NT2/D1 (cell line): ENCODE results near the gene AOPEP.

ENCODE experiments used
- DNase-seq: peaks from one replicate; pipeline ENCODE4 v3.0.0-alpha.2; 2011; ENCODE audit warnings: low read depth, low spot score
- H3K27me3 ChIP-seq: 2 replicates; pipeline ENCODE4 v1.6.0; 2011; ENCODE audit warnings: mild to moderate bottlenecking; ENCODE audit not compliant: insufficient read length, insufficient read depth
- H3K36me3 ChIP-seq: 2 replicates; pipeline ENCODE4 v1.6.1; 2011; ENCODE audit warnings: mild to moderate bottlenecking, low read length, mixed read lengths; ENCODE audit not compliant: insufficient read depth, insufficient read length
- H3K4me1 ChIP-seq: 2 replicates; pipeline ENCODE4 v1.5.1; 2011; ENCODE audit not compliant: insufficient read depth, insufficient read length
- H3K4me3 ChIP-seq: 2 replicates; pipeline ENCODE4 v1.5.1; 2011; ENCODE audit warnings: low read depth; ENCODE audit not compliant: insufficient read length
- H3K9ac ChIP-seq: 2 replicates; pipeline ENCODE4 v1.6.0; 2011; ENCODE audit warnings: low read depth; ENCODE audit not compliant: insufficient read length
- H3K9me3 ChIP-seq: 2 replicates; pipeline ENCODE4 v1.5.1; 2011; ENCODE audit warnings: mild to moderate bottlenecking, low read length; ENCODE audit not compliant: insufficient read depth
- SUZ12 ChIP-seq: IDR thresholded peaks from 2 replicates; pipeline ENCODE4 v1.6.1; 2011; ENCODE audit not compliant: insufficient read length, insufficient read depth; ENCODE audit errors: extremely low read depth
- YY1 ChIP-seq: IDR thresholded peaks from 2 replicates; pipeline ENCODE4 v1.6.1; 2011; ENCODE audit not compliant: insufficient read length, insufficient read depth
- ZNF274 ChIP-seq: IDR thresholded peaks from 2 replicates; pipeline ENCODE4 v1.6.1; 2011; ENCODE audit warnings: mild to moderate bottlenecking, low read depth, low read length

Gene AOPEP

DNA sequence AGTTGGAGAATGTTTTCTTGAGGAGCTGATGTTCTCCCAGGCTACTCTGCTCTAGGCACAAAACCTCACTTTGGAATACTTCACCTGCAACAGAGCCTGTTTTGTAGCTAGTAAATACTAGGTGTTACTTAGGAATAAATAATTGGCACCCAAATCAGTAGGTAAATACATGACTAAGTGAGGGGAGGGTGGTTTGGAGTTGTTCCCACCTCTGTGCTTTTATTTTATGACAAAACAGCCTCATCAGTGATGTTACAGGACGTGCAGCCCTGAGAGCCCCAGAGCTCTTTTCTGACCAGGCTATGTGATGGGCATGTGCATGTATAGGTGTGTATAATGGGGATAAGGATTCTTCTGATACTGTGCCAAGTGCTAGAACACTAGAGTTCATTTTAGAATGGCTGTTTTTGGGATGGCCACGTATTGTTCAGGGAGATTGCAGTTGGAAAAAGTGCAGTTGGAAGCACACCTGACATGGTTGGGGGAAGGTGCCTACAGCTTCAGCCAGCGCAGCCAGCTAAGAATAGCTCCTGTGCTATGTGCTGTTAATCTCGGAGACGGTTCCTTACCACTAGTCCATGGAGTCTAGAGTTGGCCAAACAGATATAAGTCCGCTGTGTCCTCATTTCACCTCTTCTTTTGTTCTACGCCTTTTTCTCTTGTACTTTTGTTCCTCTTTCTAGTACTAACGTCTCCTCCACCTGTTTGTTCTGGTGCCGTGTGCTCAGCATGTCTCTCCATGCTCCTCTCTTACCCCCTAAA, 306.3 kb downstream of the AOPEP start:
- Histone ChIP-seq H3K4me3 (no peak overlapping the region), H3K27me3 (no peaks in the 10 kb centered on the region), H3K9me3 (no peaks in the 10 kb centered on the region), H3K4me1 (no peaks in the 10 kb centered on the region), H3K36me3 (peaks cover 24% of the 10 kb centered on the region), H3K9ac (no peak overlapping the region)
- DNase-seq = no peak
- no peak for TF ChIP-seq ZNF274
- TF ChIP-seq YY1 = no peak
- no peak for TF ChIP-seq SUZ12

DNA sequence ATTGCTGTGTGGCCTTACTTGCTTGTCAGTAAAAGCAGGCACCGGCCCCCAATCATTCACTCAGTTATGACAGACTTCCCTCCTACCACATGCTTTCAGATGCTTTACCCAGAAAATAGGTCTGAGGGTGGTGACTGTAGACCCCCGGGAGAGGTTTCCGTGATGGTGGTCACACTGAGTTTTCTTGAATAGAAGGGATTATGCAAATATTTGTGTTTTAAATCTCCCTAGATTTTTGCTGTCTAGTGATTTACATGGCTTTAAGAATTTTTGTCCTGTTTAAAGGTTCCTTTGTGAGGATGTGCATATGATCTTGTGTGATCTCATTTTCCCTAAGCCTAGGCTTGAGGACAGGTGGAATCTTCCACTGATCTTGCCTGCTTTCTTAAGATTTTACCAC, 309.3 kb downstream of the AOPEP start:
- no peaks in the 10 kb centered on the region for H3K27me3 ChIP-seq
- H3K9me3 ChIP-seq = no peaks in the 10 kb centered on the region
- H3K4me1 ChIP-seq = no peaks in the 10 kb centered on the region
- peaks cover 14% of the 10 kb centered on the region for H3K36me3 ChIP-seq
- no peak overlapping the region for H3K4me3 ChIP-seq
- no peak overlapping the region for H3K9ac ChIP-seq
- DNase-seq = no peak
- TF ChIP-seq SUZ12 (no peak), YY1 (no peak), ZNF274 (no peak)

DNA sequence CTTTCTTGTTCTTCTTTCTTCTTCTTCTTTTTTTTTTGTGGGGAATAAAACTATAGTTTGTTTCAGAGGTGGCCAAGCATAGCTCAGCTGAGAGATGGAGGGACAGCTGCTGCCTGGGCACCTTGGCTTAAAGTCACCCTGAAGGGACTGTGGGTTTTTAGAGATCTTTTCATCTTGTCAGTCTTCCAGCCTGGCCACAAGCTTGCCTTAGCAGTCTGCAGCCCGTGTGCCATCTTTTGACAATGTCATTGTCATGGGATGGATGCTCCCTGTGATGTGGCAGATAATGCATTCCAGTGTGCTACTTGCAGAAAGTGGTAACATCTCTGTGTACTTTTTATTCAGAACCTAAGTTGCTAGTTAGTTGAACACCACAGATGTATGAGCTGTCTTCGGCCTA, 310.2 kb downstream of the AOPEP start:
- TF ChIP-seq YY1 = no peak
- no peak for TF ChIP-seq SUZ12
- TF ChIP-seq ZNF274 = no peak
- Histone ChIP-seq H3K4me1 (no peaks in the 10 kb centered on the region), H3K9ac (no peak overlapping the region), H3K27me3 (no peaks in the 10 kb centered on the region), H3K9me3 (no peaks in the 10 kb centered on the region), H3K4me3 (no peak overlapping the region), H3K36me3 (peaks cover 14% of the 10 kb centered on the region)
- DNase-seq = no peak

GRCh38 chr9:95037789-95038521, 311.5 kb downstream of the AOPEP start:
- no peaks in the 10 kb centered on the region for H3K9me3 ChIP-seq
- H3K36me3 ChIP-seq = peaks cover 14% of the 10 kb centered on the region
- no peaks in the 10 kb centered on the region for H3K4me1 ChIP-seq
- DNase-seq = no peak
- no peak overlapping the region for H3K4me3 ChIP-seq
- H3K27me3 ChIP-seq = no peaks in the 10 kb centered on the region
- H3K9ac ChIP-seq = no peak overlapping the region
- TF ChIP-seq ZNF274 (no peak), SUZ12 (no peak), YY1 (no peak)

DNA sequence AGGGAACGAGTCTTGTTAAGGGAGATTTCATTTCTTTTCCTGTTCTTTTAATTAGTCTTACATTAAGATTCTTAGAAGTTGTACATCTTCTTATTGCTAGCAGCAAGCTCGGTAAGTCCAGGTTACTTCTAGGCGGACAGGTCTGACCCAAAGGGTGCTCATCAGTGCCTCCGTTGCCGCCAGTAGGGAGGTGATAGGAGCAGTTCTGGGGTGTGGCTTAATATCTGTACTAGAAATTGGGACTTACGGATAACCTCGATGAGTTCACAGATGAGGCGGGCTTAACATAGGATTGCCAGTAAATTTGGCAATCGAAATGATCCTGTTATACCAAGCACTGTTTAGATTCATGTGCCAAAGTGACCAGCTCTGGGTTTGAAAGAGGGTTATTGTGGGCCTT, 312.2 kb downstream of the AOPEP start:
- Histone ChIP-seq H3K4me3 (no peak overlapping the region), H3K9me3 (no peaks in the 10 kb centered on the region), H3K27me3 (no peaks in the 10 kb centered on the region), H3K4me1 (no peaks in the 10 kb centered on the region), H3K9ac (no peak overlapping the region), H3K36me3 (peaks cover 16% of the 10 kb centered on the region)
- TF ChIP-seq SUZ12 (no peak), ZNF274 (no peak), YY1 (no peak)
- DNase-seq = no peak

DNA sequence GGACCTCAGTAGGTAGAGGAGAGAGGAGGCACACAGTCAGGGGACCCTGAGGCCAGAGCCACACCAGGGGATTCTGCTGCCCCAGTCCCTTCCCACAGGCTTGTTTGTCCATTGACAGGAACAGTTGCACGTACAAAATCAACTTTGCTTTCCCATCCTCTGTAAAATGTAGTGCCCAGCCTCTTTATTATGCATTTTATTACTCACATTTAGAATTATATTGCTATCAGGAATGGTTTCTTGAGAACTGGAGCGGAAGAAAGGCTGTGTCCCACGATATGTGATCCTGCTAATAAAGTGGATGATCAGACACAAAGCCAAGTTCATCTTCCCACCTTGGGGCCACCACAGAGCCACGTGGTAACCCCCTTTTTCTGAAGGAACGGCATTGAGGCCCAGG, 313.6 kb downstream of the AOPEP start:
- no peak for DNase-seq

GRCh38 chr9:95043826-95044225, 317.3 kb downstream of the AOPEP start:
- Histone ChIP-seq H3K36me3 (peaks cover 6% of the 10 kb centered on the region), H3K4me3 (no peak overlapping the region), H3K9me3 (no peaks in the 10 kb centered on the region), H3K27me3 (no peaks in the 10 kb centered on the region), H3K4me1 (peaks cover 3% of the 10 kb centered on the region), H3K9ac (no peak overlapping the region)
- TF ChIP-seq ZNF274 (no peak), SUZ12 (no peak), YY1 (no peak)
- DNase-seq = no peak

More for the DNA sequence above, 313.6 kb downstream of the AOPEP start:
- Histone ChIP-seq H3K9ac (no peak overlapping the region), H3K9me3 (no peaks in the 10 kb centered on the region), H3K27me3 (no peaks in the 10 kb centered on the region), H3K36me3 (peaks cover 14% of the 10 kb centered on the region), H3K4me1 (peaks cover 3% of the 10 kb centered on the region), H3K4me3 (no peak overlapping the region)
- TF ChIP-seq SUZ12 (no peak), ZNF274 (no peak), YY1 (no peak)
